HG03342 (cell line): ENCODE results near the gene BTF3.
"Not testable (repeated sequence)": the region's sequence is repeated elsewhere in the genome, so short reads cannot be mapped to it uniquely, and the experiment has no call there.

Experiments used
- ATAC-seq: cut with Tn5 transposase; IDR thresholded peaks from one replicate; pipeline ENCODE4 v1.9.1; 2021; ENCODE audit warnings: mild to moderate bottlenecking, moderate library complexity; ENCODE audit not compliant: unreplicated experiment

BTF3 gene

GRCh38 chr5:73498057-73498992, at the start of gene BTF3:
BTF3 (plus strand) TSS chr5:73498442; CDS start chr5:73498668, 226 bp downstream.
- ATAC-seq = peak; percentile 98

- ATAC-seq = no peak
Observed at GRCh38 chr5:73448463-73449136, 49.6 kb upstream of the BTF3 start, which contains the start of gene FOXD1. FOXD1 (minus strand) TSS chr5:73448777; CDS start chr5:73448362, 415 bp downstream.

- no peak for ATAC-seq
Observed at GRCh38 chr5:73450137-73450536, 48.1 kb upstream of the BTF3 start.

GRCh38 chr5:73450672-73451223, 47.5 kb upstream of the BTF3 start:
- ATAC-seq = no peak

- ATAC-seq = no peak
Observed at GRCh38 chr5:73451224-73452130, 46.8 kb upstream of the BTF3 start.

GRCh38 chr5:73452215-73452614, 46.0 kb upstream of the BTF3 start:
- ATAC-seq = no peak

- no peak for ATAC-seq
Observed at GRCh38 chr5:73454379-73455036, 43.7 kb upstream of the BTF3 start.

GRCh38 chr5:73456462-73456861, 41.8 kb upstream of the BTF3 start:
- not testable (repeated sequence) for ATAC-seq

GRCh38 chr5:73459366-73459765, 38.9 kb upstream of the BTF3 start:
- ATAC-seq = no peak

- no peak for ATAC-seq
Observed at GRCh38 chr5:73460133-73460532, 38.1 kb upstream of the BTF3 start.

- ATAC-seq = no peak
Observed at GRCh38 chr5:73464016-73464745, 34.1 kb upstream of the BTF3 start.

GRCh38 chr5:73468638-73469037, 29.6 kb upstream of the BTF3 start:
- ATAC-seq = not testable (repeated sequence)

- ATAC-seq = no peak
Observed at GRCh38 chr5:73469878-73470277, 28.4 kb upstream of the BTF3 start.

GRCh38 chr5:73471654-73472053, 26.6 kb upstream of the BTF3 start:
- no peak for ATAC-seq

- no peak for ATAC-seq
Observed at GRCh38 chr5:73472116-73472515, 26.1 kb upstream of the BTF3 start.

- ATAC-seq = no peak
Observed at GRCh38 chr5:73480500-73480899, 17.7 kb upstream of the BTF3 start.

GRCh38 chr5:73482383-73483136, 15.7 kb upstream of the BTF3 start:
- ATAC-seq = no peak

GRCh38 chr5:73483676-73484075, 14.6 kb upstream of the BTF3 start:
- no peak for ATAC-seq

GRCh38 chr5:73484511-73484910, 13.7 kb upstream of the BTF3 start:
- ATAC-seq = no peak
